Astrocyte of the cerebellum (primary cell): ENCODE measurements around the gene MEF2C.

Experiments
- DNase-seq: peaks from one replicate; pipeline ENCODE4 v3.0.0-alpha.2; 2011; ENCODE audit warnings: low read depth
- H3K4me3 ChIP-seq: 2 replicates; pipeline ENCODE4 v1.5.1; 2011; ENCODE audit warnings: mild to moderate bottlenecking, low read depth, low read length, moderate library complexity
- in situ Hi-C: cut with HindIII; loops from 2 replicates; pipeline ENCODE4 v1.10.0; 2017; ENCODE audit warnings: low sequenced_read_pairs
- TF ChIP-seq, protein P1 (sequence below): IDR thresholded peaks from 2 replicates; pipeline ENCODE4 v1.5.1; 2012; ENCODE audit warnings: low read length, low read depth, moderate library complexity, mild to moderate bottlenecking; ENCODE audit errors: missing control alignments

Gene MEF2C

DNA sequence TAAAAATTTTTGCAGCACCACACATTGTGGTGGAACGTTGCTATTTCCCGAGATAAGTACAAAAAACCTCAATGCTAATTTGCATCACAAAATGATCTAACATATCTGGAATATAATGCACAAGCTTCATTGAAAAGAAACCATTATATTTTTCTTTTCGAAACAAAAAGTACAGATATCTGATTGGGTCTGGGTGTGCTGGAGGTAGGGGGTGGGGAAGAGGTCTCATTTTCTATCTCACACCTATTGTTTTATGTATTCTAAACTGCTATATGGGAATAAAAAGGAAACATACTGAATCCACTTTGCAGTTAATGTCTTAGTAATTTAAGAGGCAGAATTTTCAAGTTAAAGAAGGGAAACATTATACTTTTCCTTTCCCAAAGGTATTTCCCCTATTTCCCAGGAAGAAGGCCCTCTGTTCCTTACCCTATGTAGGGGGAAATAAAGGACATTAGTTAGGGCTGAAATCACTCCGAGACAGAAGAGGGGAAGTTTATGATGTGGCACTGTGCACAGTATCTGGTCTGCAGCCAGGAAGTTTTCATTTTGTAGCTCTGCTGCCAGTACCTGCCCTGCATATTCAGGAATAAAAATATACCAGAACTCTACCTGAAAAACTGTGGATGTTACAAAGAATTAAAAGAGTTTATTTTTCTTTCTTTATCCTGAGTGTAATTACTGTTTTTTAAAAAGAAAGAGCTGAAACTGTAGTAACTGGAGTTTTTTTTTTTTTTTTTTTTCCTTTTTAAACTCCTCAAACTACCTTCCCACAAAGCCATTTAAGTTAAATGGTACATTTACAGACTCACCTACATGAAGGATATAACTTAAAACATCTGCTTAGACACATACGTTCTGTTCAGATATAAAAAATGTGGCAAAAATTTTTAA, 7.4 kb downstream of the MEF2C start:
- DNase-seq = no peak
- H3K4me3 ChIP-seq = no peak overlapping the region
- TF ChIP-seq, protein P1, sequence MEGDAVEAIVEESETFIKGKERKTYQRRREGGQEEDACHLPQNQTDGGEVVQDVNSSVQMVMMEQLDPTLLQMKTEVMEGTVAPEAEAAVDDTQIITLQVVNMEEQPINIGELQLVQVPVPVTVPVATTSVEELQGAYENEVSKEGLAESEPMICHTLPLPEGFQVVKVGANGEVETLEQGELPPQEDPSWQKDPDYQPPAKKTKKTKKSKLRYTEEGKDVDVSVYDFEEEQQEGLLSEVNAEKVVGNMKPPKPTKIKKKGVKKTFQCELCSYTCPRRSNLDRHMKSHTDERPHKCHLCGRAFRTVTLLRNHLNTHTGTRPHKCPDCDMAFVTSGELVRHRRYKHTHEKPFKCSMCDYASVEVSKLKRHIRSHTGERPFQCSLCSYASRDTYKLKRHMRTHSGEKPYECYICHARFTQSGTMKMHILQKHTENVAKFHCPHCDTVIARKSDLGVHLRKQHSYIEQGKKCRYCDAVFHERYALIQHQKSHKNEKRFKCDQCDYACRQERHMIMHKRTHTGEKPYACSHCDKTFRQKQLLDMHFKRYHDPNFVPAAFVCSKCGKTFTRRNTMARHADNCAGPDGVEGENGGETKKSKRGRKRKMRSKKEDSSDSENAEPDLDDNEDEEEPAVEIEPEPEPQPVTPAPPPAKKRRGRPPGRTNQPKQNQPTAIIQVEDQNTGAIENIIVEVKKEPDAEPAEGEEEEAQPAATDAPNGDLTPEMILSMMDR = no peak
- in situ Hi-C loops = no loop called here

DNA sequence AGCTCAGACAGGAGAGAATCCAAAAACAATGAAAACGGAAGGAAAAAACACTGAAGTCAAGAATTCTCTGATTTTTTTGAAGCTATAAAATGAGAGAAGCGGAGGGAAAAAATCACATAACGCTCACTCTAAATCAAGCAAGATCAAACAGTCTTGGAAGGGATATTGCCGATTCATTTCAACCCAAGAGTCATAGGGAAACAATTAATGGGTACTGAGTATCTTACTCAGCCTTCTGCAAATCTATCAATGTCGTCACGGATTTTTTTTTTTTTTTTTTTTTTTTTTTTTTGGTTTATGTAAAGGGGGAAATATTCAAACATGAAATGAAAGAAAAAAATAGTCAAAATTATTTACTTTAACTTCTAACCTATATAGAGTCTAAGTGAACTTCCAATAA, 9.5 kb downstream of the MEF2C start:
- TF ChIP-seq, protein P1 = no peak
- in situ Hi-C loops = no loop called here
- DNase-seq = no peak
- no peak overlapping the region for H3K4me3 ChIP-seq

DNA sequence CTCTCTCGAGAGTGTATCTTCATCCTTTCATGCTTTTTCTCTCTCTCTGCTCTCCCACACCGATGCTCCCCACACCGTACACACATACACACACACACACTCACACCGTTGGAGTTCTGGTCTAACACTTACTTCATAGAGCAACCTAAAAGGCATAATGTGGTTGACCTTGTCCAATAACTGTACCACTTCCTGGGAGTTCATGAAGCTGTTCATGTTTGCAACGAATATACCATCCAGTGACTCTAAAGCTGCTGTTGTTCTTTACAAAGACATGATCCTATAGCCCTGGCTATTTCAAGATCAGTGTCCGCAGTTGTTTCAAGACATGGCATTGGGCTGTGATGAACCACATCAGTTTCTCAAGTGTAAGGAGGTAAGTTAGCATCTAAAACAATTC, 10.0 kb downstream of the MEF2C start:
- no peak for DNase-seq
- no peak overlapping the region for H3K4me3 ChIP-seq
- in situ Hi-C loops = no loop called here
- TF ChIP-seq, protein P1 = no peak

DNA sequence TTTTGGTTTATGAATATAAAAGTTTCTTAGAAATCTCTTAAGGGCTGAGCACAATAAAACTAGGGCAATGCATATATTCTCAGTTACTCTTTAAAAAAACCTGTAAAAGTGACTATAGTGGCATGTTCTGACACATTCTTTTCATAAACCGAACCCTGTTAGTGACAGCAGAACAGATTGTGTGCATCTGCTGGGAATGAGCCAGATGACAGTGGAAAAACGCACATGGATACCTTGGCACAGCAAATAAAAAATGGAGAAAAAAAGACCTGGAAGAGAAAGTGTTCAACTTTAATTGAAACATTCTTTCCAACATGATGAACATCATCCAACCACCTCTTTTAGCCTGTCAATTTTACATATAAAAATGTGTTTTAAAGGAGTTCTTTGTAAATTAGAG, 12.7 kb downstream of the MEF2C start:
- TF ChIP-seq, protein P1 = no peak
- no peak for DNase-seq
- in situ Hi-C loops = no loop called here
- no peak overlapping the region for H3K4me3 ChIP-seq

DNA sequence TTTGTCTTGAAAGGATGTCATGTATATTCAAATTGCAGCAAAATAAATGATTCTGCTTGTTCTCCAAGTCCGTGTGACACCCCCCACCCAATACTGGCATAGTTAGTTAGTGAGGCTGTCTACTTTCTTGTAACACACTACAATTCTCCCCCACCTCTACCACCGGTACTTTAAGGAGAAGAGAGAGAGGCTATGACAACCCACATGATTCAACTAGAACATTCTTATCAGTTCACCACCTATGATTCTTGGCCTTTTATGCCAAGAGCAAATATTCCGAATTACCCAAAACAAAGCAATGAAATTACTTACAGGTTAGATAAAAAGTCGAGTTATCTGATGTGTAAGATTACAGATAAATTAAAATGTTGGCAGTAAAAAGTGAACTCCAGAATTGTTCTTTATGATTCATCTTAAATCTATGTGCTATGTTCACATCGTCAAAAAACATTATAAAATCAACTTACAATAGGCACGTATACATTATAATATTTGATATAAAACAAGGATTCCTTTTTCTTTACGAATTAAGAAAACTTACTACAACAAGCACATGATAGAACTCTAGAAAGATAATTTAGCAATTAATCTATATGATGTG, 14.4 kb downstream of the MEF2C start:
- in situ Hi-C loops = no loop called here

DNA sequence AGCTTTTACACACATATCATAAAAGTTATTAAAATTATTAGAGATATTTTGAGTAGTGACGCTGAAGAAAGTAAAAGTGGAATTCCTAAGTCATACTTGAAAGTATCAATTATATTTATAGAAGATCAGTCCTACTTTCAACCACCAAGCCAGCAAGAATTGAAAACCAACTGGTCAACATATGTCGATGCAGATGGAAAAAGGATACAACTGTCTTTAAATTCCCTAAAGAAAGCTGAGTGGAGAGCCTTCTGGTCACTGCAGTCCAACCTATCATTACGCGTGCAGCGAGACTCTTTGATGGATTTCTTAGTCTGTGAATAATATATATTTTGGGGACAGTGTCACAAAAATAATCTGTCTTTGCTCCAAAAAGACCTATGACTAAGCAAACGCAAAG, 15.3 kb downstream of the MEF2C start:
- no peak overlapping the region for H3K4me3 ChIP-seq
- TF ChIP-seq, protein P1 = no peak
- DNase-seq = no peak
- in situ Hi-C loops = no loop called here

More for the DNA sequence above, 14.4 kb downstream of the MEF2C start:
- TF ChIP-seq, protein P1 = no peak
- no peak overlapping the region for H3K4me3 ChIP-seq
- no peak for DNase-seq
